ENCODE results near the gene ABHD15.

ABHD15 gene

GRCh38 chr17:29584452-29585079 is 17.7 kb upstream of the ABHD15 start:
- Histone ChIP-seq H3K9ac (ENCODE audit: insufficient read length, low read depth) (peak overlapping the region; percentile 9), H3K36me3 (ENCODE audit: insufficient read depth, insufficient read length, low read length) (peaks cover 31% of the 10 kb centered on the region), H3K27me3 (ENCODE audit: insufficient read depth, insufficient read length) (peaks cover 14% of the 10 kb centered on the region), H3K4me3 (ENCODE audit: insufficient read length, low read depth) (no peak overlapping the region), H3K9me3 (ENCODE audit: insufficient read depth, low read length) (peaks cover 6% of the 10 kb centered on the region; the same call in 1 of the 2 replicates), H3K4me1 (ENCODE audit: insufficient read depth, insufficient read length) (peaks cover 14% of the 10 kb centered on the region)
- DNase-seq (ENCODE audit: low read depth, low spot score) = no peak
- no peak for TF ChIP-seq ZNF274 (IDR thresholded peaks at IDR 0.05; ENCODE audit: low read depth, low read length)
- no peak for TF ChIP-seq YY1 (IDR thresholded peaks at IDR 0.05; ENCODE audit: insufficient read depth, insufficient read length)
- TF ChIP-seq SUZ12 (IDR thresholded peaks at IDR 0.05; ENCODE audit: extremely low read depth, insufficient read depth, insufficient read length) = no peak

- peaks cover 14% of the 10 kb centered on the region for H3K4me1 ChIP-seq (ENCODE audit: insufficient read depth, insufficient read length)
- H3K9ac ChIP-seq (ENCODE audit: insufficient read length, low read depth) = no peak overlapping the region
- no peak overlapping the region for H3K4me3 ChIP-seq (ENCODE audit: insufficient read length, low read depth)
- H3K36me3 ChIP-seq (ENCODE audit: insufficient read depth, insufficient read length, low read length) = peaks cover 39% of the 10 kb centered on the region
- DNase-seq (ENCODE audit: low read depth, low spot score) = no peak
- H3K9me3 ChIP-seq (ENCODE audit: insufficient read depth, low read length) = peaks cover 6% of the 10 kb centered on the region; the same call in 1 of the 2 replicates
- TF ChIP-seq ZNF274 (IDR thresholded peaks at IDR 0.05; ENCODE audit: low read depth, low read length) (no peak), YY1 (IDR thresholded peaks at IDR 0.05; ENCODE audit: insufficient read depth, insufficient read length) (no peak), SUZ12 (IDR thresholded peaks at IDR 0.05; ENCODE audit: extremely low read depth, insufficient read depth, insufficient read length) (no peak)
- peaks cover 10% of the 10 kb centered on the region for H3K27me3 ChIP-seq (ENCODE audit: insufficient read depth, insufficient read length)
These were observed 16.7 kb upstream of the ABHD15 start for GRCh38 chr17:29583324-29584248.

DNA sequence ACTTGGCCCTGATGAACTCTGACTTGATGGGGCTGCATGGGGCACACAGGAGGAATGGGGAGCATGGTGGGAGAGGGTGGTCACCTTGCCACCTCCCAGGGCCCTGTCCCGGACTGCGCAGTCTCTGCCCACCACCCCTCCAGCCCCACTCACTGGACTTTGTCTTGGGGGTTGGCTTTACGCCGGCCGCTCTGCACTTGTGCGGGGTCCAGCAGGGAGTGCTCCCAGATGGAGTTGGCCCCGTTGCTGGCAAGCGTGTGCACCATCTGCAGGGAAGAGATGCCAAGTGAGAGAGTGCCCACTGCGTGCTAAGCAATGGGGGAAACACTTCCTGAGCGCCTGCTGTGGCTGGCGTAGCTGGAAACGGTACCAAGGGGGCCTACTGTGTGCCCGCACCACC is 15.9 kb upstream of the ABHD15 start:
- Histone ChIP-seq H3K36me3 (ENCODE audit: insufficient read depth, insufficient read length, low read length) (peaks cover 47% of the 10 kb centered on the region), H3K9me3 (ENCODE audit: insufficient read depth, low read length) (peaks cover 6% of the 10 kb centered on the region; the same call in 1 of the 2 replicates), H3K4me3 (ENCODE audit: insufficient read length, low read depth) (no peak overlapping the region), H3K27me3 (ENCODE audit: insufficient read depth, insufficient read length) (peaks cover 6% of the 10 kb centered on the region), H3K4me1 (ENCODE audit: insufficient read depth, insufficient read length) (peaks cover 13% of the 10 kb centered on the region), H3K9ac (ENCODE audit: insufficient read length, low read depth) (no peak overlapping the region)
- no peak for TF ChIP-seq YY1 (IDR thresholded peaks at IDR 0.05; ENCODE audit: insufficient read depth, insufficient read length)
- no peak for TF ChIP-seq SUZ12 (IDR thresholded peaks at IDR 0.05; ENCODE audit: extremely low read depth, insufficient read depth, insufficient read length)
- no peak for TF ChIP-seq ZNF274 (IDR thresholded peaks at IDR 0.05; ENCODE audit: low read depth, low read length)
- DNase-seq (ENCODE audit: low read depth, low spot score) = no peak

- DNase-seq (ENCODE audit: low read depth, low spot score) = no peak
- peaks cover 10% of the 10 kb centered on the region for H3K4me1 ChIP-seq (ENCODE audit: insufficient read depth, insufficient read length)
- peaks cover 6% of the 10 kb centered on the region; the same call in 1 of the 2 replicates for H3K9me3 ChIP-seq (ENCODE audit: insufficient read depth, low read length)
- H3K36me3 ChIP-seq (ENCODE audit: insufficient read depth, insufficient read length, low read length) = peaks cover 52% of the 10 kb centered on the region
- H3K27me3 ChIP-seq (ENCODE audit: insufficient read depth, insufficient read length) = peaks cover 5% of the 10 kb centered on the region
- no peak for TF ChIP-seq YY1 (IDR thresholded peaks at IDR 0.05; ENCODE audit: insufficient read depth, insufficient read length)
- TF ChIP-seq SUZ12 (IDR thresholded peaks at IDR 0.05; ENCODE audit: extremely low read depth, insufficient read depth, insufficient read length) = no peak
- no peak for TF ChIP-seq ZNF274 (IDR thresholded peaks at IDR 0.05; ENCODE audit: low read depth, low read length)
- H3K4me3 ChIP-seq (ENCODE audit: insufficient read length, low read depth) = no peak overlapping the region
- no peak overlapping the region for H3K9ac ChIP-seq (ENCODE audit: insufficient read length, low read depth)
These were observed 15.5 kb upstream of the ABHD15 start for GRCh38 chr17:29582254-29582765.

- DNase-seq (ENCODE audit: low read depth, low spot score) = no peak
- no peak for TF ChIP-seq YY1 (IDR thresholded peaks at IDR 0.05; ENCODE audit: insufficient read depth, insufficient read length)
- TF ChIP-seq ZNF274 (IDR thresholded peaks at IDR 0.05; ENCODE audit: low read depth, low read length) = no peak
- no peak for TF ChIP-seq SUZ12 (IDR thresholded peaks at IDR 0.05; ENCODE audit: extremely low read depth, insufficient read depth, insufficient read length)
- Histone ChIP-seq H3K9me3 (ENCODE audit: insufficient read depth, low read length) (peaks cover 6% of the 10 kb centered on the region; the same call in 1 of the 2 replicates), H3K27me3 (ENCODE audit: insufficient read depth, insufficient read length) (no peaks in the 10 kb centered on the region), H3K4me3 (ENCODE audit: insufficient read length, low read depth) (no peak overlapping the region), H3K9ac (ENCODE audit: insufficient read length, low read depth) (no peak overlapping the region), H3K4me1 (ENCODE audit: insufficient read depth, insufficient read length) (peaks cover 10% of the 10 kb centered on the region), H3K36me3 (ENCODE audit: insufficient read depth, insufficient read length, low read length) (peaks cover 57% of the 10 kb centered on the region)
These were observed 14.9 kb upstream of the ABHD15 start for GRCh38 chr17:29581583-29582253.

- Histone ChIP-seq H3K4me1 (ENCODE audit: insufficient read depth, insufficient read length) (peaks cover 7% of the 10 kb centered on the region), H3K4me3 (ENCODE audit: insufficient read length, low read depth) (no peak overlapping the region), H3K36me3 (ENCODE audit: insufficient read depth, insufficient read length, low read length) (peaks cover 73% of the 10 kb centered on the region), H3K9ac (ENCODE audit: insufficient read length, low read depth) (no peak overlapping the region), H3K9me3 (ENCODE audit: insufficient read depth, low read length) (peaks cover 6% of the 10 kb centered on the region; the same call in 1 of the 2 replicates), H3K27me3 (ENCODE audit: insufficient read depth, insufficient read length) (no peaks in the 10 kb centered on the region)
- no peak for TF ChIP-seq YY1 (IDR thresholded peaks at IDR 0.05; ENCODE audit: insufficient read depth, insufficient read length)
- no peak for TF ChIP-seq SUZ12 (IDR thresholded peaks at IDR 0.05; ENCODE audit: extremely low read depth, insufficient read depth, insufficient read length)
- TF ChIP-seq ZNF274 (IDR thresholded peaks at IDR 0.05; ENCODE audit: low read depth, low read length) = no peak
- no peak for DNase-seq (ENCODE audit: low read depth, low spot score)
These were observed 13.3 kb upstream of the ABHD15 start for GRCh38 chr17:29579866-29580771.

Data from NT2/D1 (cell line).